HT-29 (cell line): ENCODE results near the gene KLF12. TPM values are rescaled to one million over a fixed set of nuclear protein-coding genes. Genes with fewer than 3 reads are reported as not detected.

ENCODE experiments used
- DNase-seq: peaks from one replicate; pipeline ENCODE4 v3.0.0-alpha.2; 2015; ENCODE audit warnings: low spot score
- total RNA-seq: library from RNA; depleted of rRNA; stranded (reverse); fragments of >200 nt; shearing (Covaris generic); gene quantifications from 2 replicates; pipeline ENCODE4 v1.2.3, GENCODE V29; 2014

The KLF12 gene
- total RNA-seq, 1 experiment from 2014 or later = 5.7 TPM

DNA sequence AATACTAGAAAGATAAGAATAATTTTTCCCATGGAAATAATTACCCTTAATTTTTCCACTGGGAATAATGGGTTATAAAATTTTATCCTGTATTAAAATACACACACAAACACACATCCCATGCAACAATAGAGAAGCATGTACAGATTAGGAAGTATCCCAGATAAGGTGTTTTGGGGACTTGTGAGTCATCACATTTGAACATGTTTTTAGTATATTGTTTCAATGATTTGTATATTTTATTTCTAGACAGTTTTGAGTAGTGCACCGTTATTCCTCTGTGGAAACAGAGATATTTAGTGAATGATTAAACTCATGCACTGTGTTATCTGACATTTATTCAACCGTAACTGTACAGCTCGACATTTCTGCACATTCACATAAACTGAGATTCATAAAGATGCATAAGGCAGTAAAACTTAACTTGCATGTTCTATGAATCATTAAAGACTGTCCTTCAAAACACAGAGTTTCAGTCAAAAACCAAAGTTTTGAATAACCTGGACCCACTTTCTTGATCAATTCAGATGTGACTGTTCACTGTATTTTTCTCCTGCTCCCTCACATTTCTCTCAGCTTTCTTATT is 30.1 kb downstream of the KLF12 start:
- DNase-seq = no peak

DNA sequence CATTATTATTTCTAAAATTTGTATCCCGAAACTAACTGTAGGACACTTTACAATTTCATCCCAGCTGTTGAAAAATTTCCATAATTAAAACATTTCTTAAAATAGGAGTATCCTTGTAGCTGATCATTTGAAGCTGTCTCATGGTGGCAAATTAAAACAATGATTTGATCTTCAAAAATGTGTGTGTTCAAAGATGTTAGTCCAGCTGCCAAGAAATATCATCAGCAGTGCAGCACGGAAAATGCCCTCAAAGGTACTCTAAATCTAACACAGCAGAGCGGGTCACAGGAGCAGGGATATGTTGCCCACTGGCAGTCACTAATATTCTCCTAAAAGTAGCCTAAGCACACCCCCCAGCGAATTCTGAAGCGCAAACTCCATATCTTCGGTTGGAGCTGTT is 31.0 kb downstream of the KLF12 start:
- DNase-seq = no peak

DNA sequence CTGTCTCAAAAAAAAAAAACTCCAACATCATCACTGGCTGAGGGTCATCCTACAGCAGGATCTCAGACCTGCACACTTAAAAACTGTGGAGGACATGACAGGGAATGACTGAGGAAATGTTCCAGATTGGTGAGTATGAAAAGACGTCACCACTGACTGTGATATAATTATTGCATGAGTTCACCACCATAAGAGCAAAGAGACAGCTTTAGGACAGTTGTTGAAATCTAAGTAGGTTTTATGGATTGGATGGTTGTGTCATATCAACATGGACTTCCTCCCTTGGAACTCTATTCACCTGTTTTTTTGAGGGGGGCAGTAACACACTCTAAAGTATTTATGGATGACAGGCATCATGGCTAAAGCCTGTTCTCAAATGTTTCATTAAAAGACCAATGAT is 31.5 kb downstream of the KLF12 start:
- no peak for DNase-seq

DNA sequence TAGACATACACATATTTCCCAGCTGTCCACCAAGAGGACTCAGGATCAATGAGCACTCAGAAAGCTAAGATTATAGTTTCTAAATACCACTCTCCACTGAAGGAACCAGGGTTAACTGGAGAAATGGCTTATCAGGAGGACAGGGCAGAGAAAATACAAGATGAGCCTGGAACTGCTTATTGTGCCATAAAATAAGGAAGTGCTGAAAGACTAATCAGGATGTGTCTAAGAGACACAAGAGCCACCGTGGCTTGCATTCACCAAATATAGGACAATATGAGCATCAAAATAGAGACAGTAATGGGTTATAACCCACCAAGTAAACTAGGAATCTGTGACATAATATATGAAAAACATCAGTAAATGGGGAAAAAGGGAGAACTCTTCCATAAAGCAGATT is 32.8 kb downstream of the KLF12 start:
- DNase-seq = no peak

DNA sequence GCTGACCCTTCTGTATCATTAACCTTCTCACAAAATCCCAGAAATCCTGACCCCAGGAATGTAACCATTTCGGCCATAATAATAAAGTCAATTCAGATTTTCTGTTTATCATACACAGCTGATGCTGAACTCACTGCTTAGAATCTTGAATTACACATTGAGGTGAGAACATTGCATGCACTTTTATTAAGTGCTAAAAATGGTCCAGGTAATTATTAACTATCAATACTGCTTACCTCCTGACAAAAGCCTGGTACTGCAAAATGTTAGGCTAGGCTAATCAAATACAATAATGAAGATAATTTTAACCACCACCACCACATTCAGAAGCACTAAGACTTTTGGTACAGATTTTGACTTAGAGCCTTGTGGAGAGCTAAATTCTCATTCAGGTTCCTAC is 36.1 kb downstream of the KLF12 start:
- no peak for DNase-seq

DNA sequence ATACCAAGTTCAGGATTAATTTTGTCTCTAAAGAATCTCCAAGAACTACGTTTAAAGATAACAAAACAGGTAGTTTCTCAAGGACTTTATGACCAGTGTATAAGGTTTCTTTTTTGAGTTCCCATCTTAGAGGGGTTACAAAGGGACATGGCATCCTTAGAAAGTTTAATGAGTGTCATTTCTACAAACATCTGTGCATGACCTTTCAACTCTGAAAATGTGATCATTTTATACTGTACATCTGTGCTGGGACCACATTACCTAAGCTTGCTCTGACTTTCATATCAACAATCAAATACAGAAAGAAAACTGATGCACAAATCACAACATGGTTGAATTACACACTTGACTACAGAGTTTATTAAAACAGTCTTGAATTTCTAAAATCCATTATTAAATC is 37.1 kb downstream of the KLF12 start:
- DNase-seq = no peak

DNA sequence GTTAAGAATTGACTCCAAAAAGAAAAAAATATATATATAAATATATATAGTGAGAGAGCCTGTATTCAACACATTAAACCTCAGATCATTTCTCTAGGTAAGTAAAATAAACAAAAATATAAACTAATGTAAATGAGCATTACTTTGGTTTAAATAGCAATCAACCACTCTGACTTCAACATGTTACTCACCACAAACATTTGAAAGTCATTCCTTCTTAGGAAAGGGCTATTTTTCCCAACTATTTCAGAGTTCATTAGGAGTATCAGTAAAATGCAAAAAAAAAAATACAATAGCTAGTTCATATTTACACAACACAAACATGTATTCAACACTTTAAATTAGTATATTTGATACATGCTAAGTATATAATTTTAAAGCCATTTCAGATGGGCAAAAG is 40.5 kb downstream of the KLF12 start:
- DNase-seq = no peak

DNA sequence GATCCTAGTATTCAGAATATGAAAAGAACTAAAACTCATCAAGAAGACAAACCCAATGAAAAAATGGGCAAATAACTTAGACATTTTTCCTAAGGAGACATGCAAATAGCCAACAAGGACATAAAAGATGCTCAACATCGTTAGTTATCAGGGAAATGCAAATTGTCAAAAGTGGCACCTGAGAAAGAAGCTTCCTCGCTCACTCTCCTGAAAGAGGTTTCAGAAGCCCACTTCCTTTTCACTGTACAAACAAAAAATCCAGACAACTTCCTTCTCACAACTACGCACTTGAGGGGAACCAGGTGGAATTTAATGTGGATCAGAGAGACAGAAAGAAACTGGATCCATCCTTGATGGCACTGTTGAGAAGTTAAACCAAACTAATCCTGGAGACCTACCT is 41.5 kb downstream of the KLF12 start:
- no peak for DNase-seq

DNA sequence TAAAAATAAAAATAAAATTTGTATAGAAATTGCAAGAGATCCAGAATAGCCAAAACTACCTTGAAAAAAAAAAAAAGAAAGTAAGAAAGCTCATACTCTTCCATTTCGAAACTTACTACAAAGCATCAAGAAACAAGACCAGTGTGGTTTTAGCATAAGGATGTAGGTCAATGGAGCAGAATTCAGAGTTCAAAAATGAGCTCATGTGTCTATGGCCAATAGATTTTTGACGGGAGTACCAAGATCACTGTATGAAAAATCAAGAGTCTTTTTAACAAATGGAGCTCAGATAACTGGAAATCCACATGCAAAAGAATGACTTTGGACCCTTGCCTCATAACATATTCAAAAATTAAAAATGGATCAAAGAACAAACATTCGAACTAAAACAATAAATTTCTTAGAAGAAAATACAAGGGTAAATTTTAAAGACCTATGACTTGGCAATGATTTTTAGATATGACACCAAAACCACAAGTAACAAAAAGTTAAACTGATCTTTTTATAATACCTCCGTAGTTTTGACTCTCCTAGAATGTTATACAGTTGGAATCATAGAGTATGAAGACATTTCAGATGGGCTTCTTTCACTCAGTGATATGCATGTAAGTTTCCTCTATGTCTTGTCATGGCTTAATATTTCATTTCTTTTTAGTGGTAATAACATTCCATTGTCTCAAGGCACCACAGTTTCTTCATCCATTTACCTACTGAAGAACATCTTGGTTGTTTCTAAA is 43.2 kb downstream of the KLF12 start:
- DNase-seq = no peak

DNA sequence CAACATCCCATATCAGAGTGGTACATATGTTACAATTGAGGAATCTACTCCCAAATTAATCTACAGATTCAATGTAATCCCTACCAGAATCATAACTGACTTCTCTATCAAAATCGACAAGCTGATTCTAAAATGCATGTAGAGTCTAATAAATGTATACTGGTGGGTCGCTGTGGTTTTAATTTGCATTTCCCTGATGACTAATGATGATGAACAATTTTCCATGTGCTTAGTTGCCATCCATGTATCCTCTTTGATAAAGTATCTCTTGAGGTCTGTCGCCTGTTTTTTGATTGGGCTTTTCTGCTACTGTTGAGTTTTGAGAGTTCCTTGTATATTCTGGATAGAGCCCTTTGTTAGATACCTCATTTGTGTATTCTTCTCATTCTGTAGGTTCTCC is 43.8 kb downstream of the KLF12 start:
- DNase-seq = no peak

DNA sequence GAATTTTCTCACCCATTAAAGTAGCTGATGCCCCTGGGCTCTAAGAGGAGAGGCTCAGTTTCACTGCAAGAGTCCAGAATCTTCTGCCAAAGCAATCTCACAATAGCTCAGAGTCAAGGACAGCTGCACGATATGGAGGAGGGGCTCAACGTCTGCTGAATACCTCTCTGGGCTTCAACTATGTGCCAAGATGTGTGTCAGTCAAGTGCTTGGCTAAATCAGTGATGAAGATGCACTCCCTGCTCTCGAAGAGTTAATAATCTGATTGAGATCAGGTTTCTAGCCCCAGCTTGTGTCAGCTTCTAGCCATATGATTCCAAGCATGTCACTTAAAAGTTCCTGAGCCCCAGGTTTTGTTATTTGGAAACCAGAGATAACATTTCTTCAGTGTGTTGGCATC is 46.8 kb downstream of the KLF12 start:
- no peak for DNase-seq
